ENCODE data around the gene PLEKHA5. TPM values are rescaled to one million over a fixed set of nuclear protein-coding genes. Genes with fewer than 3 reads are reported as not detected.
"Not testable (repeated sequence)": the region's sequence is repeated elsewhere in the genome, so short reads cannot be mapped to it uniquely, and the experiment has no call there.

Gene PLEKHA5
- polyA plus RNA-seq, 3 donors = 0.35 to 0.79 (median 0.41) TPM

DNA sequence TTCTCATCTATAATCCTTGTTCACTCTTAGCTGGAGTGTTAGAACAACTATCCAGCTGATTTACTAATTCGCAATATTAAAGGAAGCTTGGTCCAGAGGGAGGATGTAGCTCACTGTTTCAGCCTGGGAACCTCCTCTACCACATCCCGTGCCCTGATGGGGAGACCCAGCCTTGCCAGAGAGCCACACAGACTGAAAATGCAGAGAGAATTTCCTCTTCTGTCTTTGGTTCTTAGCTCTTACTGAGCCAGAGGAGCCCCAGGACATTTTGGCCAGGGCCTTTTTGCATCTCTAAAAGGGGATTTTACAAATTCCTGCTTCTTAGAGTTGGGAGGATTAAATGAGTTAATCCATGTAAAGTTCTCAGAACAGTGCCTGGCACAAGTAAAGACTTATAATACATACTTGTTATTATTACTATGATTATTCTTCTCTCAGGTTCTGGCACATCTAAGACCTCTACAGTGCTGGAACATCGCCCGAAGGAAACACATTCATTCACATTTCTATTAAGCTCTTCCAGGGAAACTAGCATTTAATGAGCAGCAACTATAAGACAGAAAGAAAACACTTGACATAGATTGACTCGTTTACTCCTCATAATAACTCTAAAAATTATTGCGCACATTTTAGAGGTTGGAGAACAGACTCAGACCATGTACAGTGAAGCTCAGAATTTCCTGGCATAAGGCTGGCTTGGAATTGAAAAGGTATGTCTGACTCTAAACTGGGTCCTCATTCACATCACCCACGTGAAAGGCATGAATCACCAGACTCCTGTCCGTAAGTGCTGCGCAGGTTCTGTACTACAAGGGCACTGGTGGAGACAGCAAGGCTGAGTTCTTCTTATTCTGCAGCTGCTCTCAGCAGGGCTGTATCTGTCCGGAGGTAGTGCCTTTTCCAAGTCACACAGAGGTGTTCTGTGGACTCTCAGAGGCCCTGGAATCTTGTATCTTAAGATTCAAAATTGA lies 282.0 kb downstream of the PLEKHA5 start:
- H3K27ac ChIP-seq (ENCODE audit: low read depth in 1 of 2, low read length in 2 of 2) = no peak overlapping the region
- H3K9me3 ChIP-seq (replicated peaks in 1 of 2; ENCODE audit: control insufficient read depth in 1 of 2, insufficient read depth in 1 of 2, low read length in 2 of 2) = no peaks in the 10 kb centered on the region

DNA sequence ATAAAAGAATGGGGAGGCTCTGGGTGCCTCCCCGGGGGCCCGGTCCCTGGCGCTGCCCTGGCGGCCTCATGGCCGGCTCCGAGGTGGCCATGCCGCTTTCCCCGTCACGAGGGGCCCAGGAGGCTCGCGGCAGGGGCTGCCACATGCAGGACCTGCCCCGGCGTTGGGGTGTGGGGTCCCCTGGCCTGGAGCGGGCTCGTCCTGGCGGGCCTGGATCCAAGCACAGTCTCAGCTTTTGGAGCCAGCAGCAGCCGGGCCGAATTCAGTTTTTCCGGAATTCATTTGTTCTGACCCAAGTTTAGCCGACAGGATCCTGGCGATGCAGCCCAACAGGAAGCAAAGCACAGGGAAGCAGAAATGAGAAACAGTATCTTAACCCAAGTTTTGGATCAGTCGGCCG lies 283.3 kb downstream of the PLEKHA5 start:
- Histone ChIP-seq H3K27me3 (ENCODE audit: control insufficient read depth in 2 of 2, insufficient read depth in 2 of 2, low read length in 2 of 2) (no peaks in the 10 kb centered on the region), H3K27ac (ENCODE audit: low read depth in 1 of 2, low read length in 2 of 2) (no peak overlapping the region), H4K20me1 (ENCODE audit: insufficient read depth, low read length) (no peaks in the 10 kb centered on the region), H3K36me3 (replicated peaks in 1 of 2; ENCODE audit: control insufficient read depth in 1 of 2, insufficient read depth in 2 of 2, low read length in 2 of 2) (no peaks in the 10 kb centered on the region), H2AFZ (ENCODE audit: insufficient read depth, low read depth, low read length, poor library complexity, severe bottlenecking) (no peak overlapping the region), H3K9me3 (replicated peaks in 1 of 2; ENCODE audit: control insufficient read depth in 1 of 2, insufficient read depth in 1 of 2, low read length in 2 of 2) (no peaks in the 10 kb centered on the region), H3K4me1 (ENCODE audit: control insufficient read depth in 1 of 2, insufficient read depth in 2 of 2, low read length in 2 of 2) (no peaks in the 10 kb centered on the region), H3K9ac (ENCODE audit: insufficient read depth, low read length, poor library complexity, severe bottlenecking) (no peak overlapping the region), H3K4me3 (replicated peaks in 1 of 3; ENCODE audit: low read depth in 2 of 3, low read length in 3 of 3) (no peak overlapping the region), H3K79me2 (ENCODE audit: insufficient read depth, low read length) (no peaks in the 10 kb centered on the region), H3K4me2 (replicated peaks; ENCODE audit: extremely low read depth, low read length, poor library complexity, severe bottlenecking) (no peak overlapping the region)
- no peak for TF ChIP-seq CTCF (IDR thresholded peaks at IDR 0.05)
- Mint-ChIP-seq H3K36me3 (no peaks in the 10 kb centered on the region), H3K9me3 (peaks cover 0 to 8% (median 6%) of the 10 kb centered on the region in 7 donors), H3K4me3 (no peak overlapping the region), H3K27ac (no peak overlapping the region), H3K4me1 (no peaks in the 10 kb centered on the region), H3K27me3 (ENCODE audit: low read depth in 3 of 3) (peaks cover 0 to 4% (median 0%) of the 10 kb centered on the region in 3 donors)
- WGBS (ENCODE audit: insufficient coverage) = 99% methylated on average over 21 of the region's 23 CpGs
- intact Hi-C loops (cut with micrococcal nuclease) = no loop called here
- no peak for DNase-seq

More for the DNA sequence above, 282.0 kb downstream of the PLEKHA5 start:
- DNase-seq = no peak
- H4K20me1 ChIP-seq (ENCODE audit: insufficient read depth, low read length) = no peaks in the 10 kb centered on the region
- Mint-ChIP-seq H3K36me3 (no peaks in the 10 kb centered on the region), H3K27ac (no peak overlapping the region), H3K4me3 (no peak overlapping the region), H3K9me3 (peaks cover 0 to 7% (median 0%) of the 10 kb centered on the region in 7 donors), H3K4me1 (no peaks in the 10 kb centered on the region), H3K27me3 (ENCODE audit: low read depth in 3 of 3) (no peaks in the 10 kb centered on the region)
- intact Hi-C loops (cut with micrococcal nuclease) = no loop called here
- H3K4me3 ChIP-seq (replicated peaks in 1 of 3; ENCODE audit: low read depth in 2 of 3, low read length in 3 of 3) = no peak overlapping the region
- H3K4me1 ChIP-seq (ENCODE audit: control insufficient read depth in 1 of 2, insufficient read depth in 2 of 2, low read length in 2 of 2) = no peaks in the 10 kb centered on the region
- no peak overlapping the region for H2AFZ ChIP-seq (ENCODE audit: insufficient read depth, low read depth, low read length, poor library complexity, severe bottlenecking)
- H3K79me2 ChIP-seq (ENCODE audit: insufficient read depth, low read length) = no peaks in the 10 kb centered on the region
- H3K9ac ChIP-seq (ENCODE audit: insufficient read depth, low read length, poor library complexity, severe bottlenecking) = no peak overlapping the region
- no peak overlapping the region for H3K4me2 ChIP-seq (replicated peaks; ENCODE audit: extremely low read depth, low read length, poor library complexity, severe bottlenecking)
- WGBS (ENCODE audit: insufficient coverage) = 93% methylated on average over 4 of the region's 10 CpGs
- no peaks in the 10 kb centered on the region for H3K36me3 ChIP-seq (replicated peaks in 1 of 2; ENCODE audit: control insufficient read depth in 1 of 2, insufficient read depth in 2 of 2, low read length in 2 of 2)
- TF ChIP-seq CTCF (IDR thresholded peaks at IDR 0.05) = no peak
- H3K27me3 ChIP-seq (ENCODE audit: control insufficient read depth in 2 of 2, insufficient read depth in 2 of 2, low read length in 2 of 2) = no peaks in the 10 kb centered on the region

DNA sequence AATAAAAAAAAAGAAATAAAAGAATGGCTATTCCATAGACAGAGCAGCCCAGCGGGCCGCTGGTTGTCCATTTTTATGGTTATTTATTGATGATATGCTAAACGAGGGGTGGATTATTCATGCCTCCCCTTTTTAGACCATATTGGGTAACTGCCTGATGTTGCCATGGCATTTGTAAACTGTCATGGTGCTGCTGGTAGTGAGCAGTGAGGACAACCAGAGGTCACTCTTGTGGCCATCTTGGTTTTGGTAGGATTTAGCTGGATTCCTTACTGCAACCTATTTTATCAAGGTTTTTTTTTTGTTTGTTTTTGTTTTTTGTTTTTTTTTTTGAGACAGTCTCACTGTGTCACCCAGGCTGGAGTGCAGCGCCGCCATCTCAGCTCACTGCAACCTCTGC lies 284.0 kb downstream of the PLEKHA5 start:
- H3K4me2 ChIP-seq (replicated peaks; ENCODE audit: extremely low read depth, low read length, poor library complexity, severe bottlenecking); H3K4me3 ChIP-seq (replicated peaks in 1 of 3; ENCODE audit: low read depth in 2 of 3, low read length in 3 of 3); H3K79me2 ChIP-seq (ENCODE audit: insufficient read depth, low read length); H3K36me3 ChIP-seq (replicated peaks in 1 of 2; ENCODE audit: control insufficient read depth in 1 of 2, insufficient read depth in 2 of 2, low read length in 2 of 2); H3K9ac ChIP-seq (ENCODE audit: insufficient read depth, low read length, poor library complexity, severe bottlenecking); H3K9me3 ChIP-seq (replicated peaks in 1 of 2; ENCODE audit: control insufficient read depth in 1 of 2, insufficient read depth in 1 of 2, low read length in 2 of 2); H3K27ac Mint-ChIP-seq; H4K20me1 ChIP-seq (ENCODE audit: insufficient read depth, low read length); H3K27me3 ChIP-seq (ENCODE audit: control insufficient read depth in 2 of 2, insufficient read depth in 2 of 2, low read length in 2 of 2); H3K9me3 Mint-ChIP-seq; H3K36me3 Mint-ChIP-seq; H3K4me1 ChIP-seq (ENCODE audit: control insufficient read depth in 1 of 2, insufficient read depth in 2 of 2, low read length in 2 of 2); intact Hi-C loops (cut with micrococcal nuclease); H3K27ac ChIP-seq (ENCODE audit: low read depth in 1 of 2, low read length in 2 of 2); H3K4me3 Mint-ChIP-seq; H2AFZ ChIP-seq (ENCODE audit: insufficient read depth, low read depth, low read length, poor library complexity, severe bottlenecking); DNase-seq; H3K4me1 Mint-ChIP-seq; H3K27me3 Mint-ChIP-seq (ENCODE audit: low read depth in 3 of 3): not testable (repeated sequence)
- WGBS (ENCODE audit: insufficient coverage) = no CpG with 5 or more reads among the region's 5 CpGs
